Stomach (tissue), 9 donors: Measurements from ENCODE around the gene DRAP1. TPM values are rescaled to one million over a fixed set of nuclear protein-coding genes. Genes with fewer than 3 reads are reported as not detected.
A peak's percentile ranks its signal among the peaks of the same experiment; 100 is the strongest.

Source experiments
- DNase-seq, 2 donors: peaks; one replicate each; pipeline versions ENCODE4 v3.0.0 to v3.0.0-alpha.2; 2013 to 2019
- H3K27ac ChIP-seq, 5 donors: fragments of 200-600 bp in 4 of 5; sonication (generic) in 4 of 5; one replicate each; pipeline ENCODE4 v1.5.1; 2013 to 2019; ENCODE audit warnings: mild to moderate bottlenecking in 1 of 5, moderate library complexity in 1 of 5
- H3K27me3 ChIP-seq, 3 donors: fragments of 200-600 bp; sonication (generic); one replicate each; pipeline ENCODE4 v1.5.1; 2017 to 2019; ENCODE audit warnings: mixed run types in 1 of 3
- H3K36me3 ChIP-seq, 4 donors: fragments of 200-600 bp; sonication (generic); 1 replicate in 3 of 4; 2 replicates in 1 of 4; pipeline ENCODE4 v1.5.1; 2016 to 2019
- H3K4me1 ChIP-seq, 4 donors: fragments of 200-600 bp; sonication (generic); one replicate each; pipeline ENCODE4 v1.5.1; 2016 to 2019
- H3K4me3 ChIP-seq, 4 donors: fragments of 200-600 bp; sonication (generic) in 3 of 4; one replicate each; pipeline ENCODE4 v1.5.1; 2016 to 2019; ENCODE audit warnings: mild to moderate bottlenecking in 1 of 4
- H3K9me3 ChIP-seq, 4 donors: fragments of 200-600 bp; sonication (generic); one replicate each; pipeline ENCODE4 v1.5.1; 2016 to 2019
- EP300 ChIP-seq: sonication (generic); formaldehyde crosslinking; IDR thresholded peaks from one replicate; pipeline ENCODE4 v1.6.1; 2017; ENCODE audit warnings: antibody characterized with exemption
- POLR2A ChIP-seq, 4 donors: fragments of 450-650 bp; IDR thresholded peaks; one replicate each; pipeline ENCODE4 v1.6.1; 2016; ENCODE audit warnings: antibody characterized with exemption in 4 of 4, control low read depth in 2 of 4, mild to moderate bottlenecking in 1 of 4, moderate library complexity in 1 of 4
- POLR2AphosphoS5 ChIP-seq, 3 donors: sonication (generic); formaldehyde crosslinking; IDR thresholded peaks; one replicate each; pipeline ENCODE4 v1.6.1; 2016; ENCODE audit warnings: antibody characterized with exemption in 3 of 3
- WGBS, 5 donors: extraction: QIAGEN DNeasy Blood & Tissue Kit in 3 of 5; methylation state at CpG; one replicate each; pipeline versions ENCODE4 v1.1.5 to v1.1.7; 2013 to 2018; 5-methylcytosine and 5-hydroxymethylcytosine counted together
- intact Hi-C: fragments of 100-400 bp; cut with DNase I; formaldehyde crosslinking; loops from one replicate; pipeline ENCODE4 v1.15.1; 2023; ENCODE audit warnings: low total_unique reads
- polyA plus RNA-seq, 3 donors: library from polyadenylated mRNA; stranded (reverse); fragments of 200-250 nt; gene quantifications; one replicate each; pipeline ENCODE4 v1.2.3, GENCODE V29; 2013
- total RNA-seq, 5 donors: library from RNA; depleted of rRNA; stranded (reverse); fragments of >200 nt; gene quantifications; one replicate each; pipeline versions ENCODE4 v1.1.0 to v1.2.3, GENCODE V29; 2014 to 2016
- TF ChIP-seq, protein P1 (sequence below), 7 experiments: fragments of 450-650 bp in 4 of 7; fragments of 200-600 bp in 3 of 7; sonication (generic) in 3 of 7; IDR thresholded peaks; one replicate each; pipeline ENCODE4 v1.5.1; 2016 to 2019; ENCODE audit warnings: antibody characterized with exemption in 7 of 7, control low read depth in 2 of 7, mild to moderate bottlenecking in 1 of 7
- donor health status: healthy with polysubstance abuse.
- donor health status: Bipolar disorder and iron deficiency.
- donor health status: healthy.

The DRAP1 gene
- total and polyA plus RNA-seq, 8 donors = 13.3 to 133 (median 64.0) TPM

DNA sequence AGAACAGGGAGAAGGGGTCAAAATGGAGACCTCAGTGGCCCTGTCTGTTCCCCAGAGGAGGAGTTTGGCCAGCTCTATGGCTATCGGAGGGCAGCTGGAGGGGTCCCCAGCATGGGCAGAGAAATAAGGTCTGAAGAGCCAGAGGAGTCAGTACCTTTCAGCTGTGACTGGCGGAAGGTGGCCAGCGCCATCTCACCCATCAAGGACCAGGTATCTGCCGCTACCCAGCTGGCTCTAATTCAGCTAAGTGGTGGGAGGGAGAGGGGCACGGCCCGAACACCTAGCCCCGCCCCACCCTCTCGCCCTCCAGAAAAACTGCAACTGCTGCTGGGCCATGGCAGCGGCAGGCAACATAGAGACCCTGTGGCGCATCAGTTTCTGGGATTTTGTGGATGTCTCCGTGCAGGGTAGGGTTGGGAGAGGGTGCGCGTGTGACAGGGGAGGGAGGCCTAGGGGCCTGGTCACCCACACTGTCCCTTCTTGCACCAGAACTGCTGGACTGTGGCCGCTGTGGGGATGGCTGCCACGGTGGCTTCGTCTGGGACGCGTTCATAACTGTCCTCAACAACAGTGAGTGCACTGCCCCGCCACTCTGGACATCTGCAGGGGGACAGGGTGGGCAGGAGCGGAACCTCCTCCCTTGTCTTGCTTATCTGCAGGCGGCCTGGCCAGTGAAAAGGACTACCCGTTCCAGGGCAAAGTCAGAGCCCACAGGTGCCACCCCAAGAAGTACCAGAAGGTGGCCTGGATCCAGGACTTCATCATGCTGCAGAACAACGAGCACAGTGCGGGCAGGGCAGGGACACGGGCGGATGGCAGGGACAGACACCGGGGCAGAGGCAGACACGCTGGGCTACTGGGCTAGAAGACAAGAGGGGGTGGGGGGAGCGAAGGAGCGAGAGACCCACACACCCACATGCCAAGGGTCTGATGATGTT is 36.8 kb upstream of the DRAP1 start:
- H3K27ac ChIP-seq = no peak overlapping the region
- no peak overlapping the region for H3K4me3 ChIP-seq
- peaks cover 20 to 35% (median 29%) of the 10 kb centered on the region in 4 donors for H3K4me1 ChIP-seq
- no peaks in the 10 kb centered on the region for H3K27me3 ChIP-seq
- TF ChIP-seq, protein P1, sequence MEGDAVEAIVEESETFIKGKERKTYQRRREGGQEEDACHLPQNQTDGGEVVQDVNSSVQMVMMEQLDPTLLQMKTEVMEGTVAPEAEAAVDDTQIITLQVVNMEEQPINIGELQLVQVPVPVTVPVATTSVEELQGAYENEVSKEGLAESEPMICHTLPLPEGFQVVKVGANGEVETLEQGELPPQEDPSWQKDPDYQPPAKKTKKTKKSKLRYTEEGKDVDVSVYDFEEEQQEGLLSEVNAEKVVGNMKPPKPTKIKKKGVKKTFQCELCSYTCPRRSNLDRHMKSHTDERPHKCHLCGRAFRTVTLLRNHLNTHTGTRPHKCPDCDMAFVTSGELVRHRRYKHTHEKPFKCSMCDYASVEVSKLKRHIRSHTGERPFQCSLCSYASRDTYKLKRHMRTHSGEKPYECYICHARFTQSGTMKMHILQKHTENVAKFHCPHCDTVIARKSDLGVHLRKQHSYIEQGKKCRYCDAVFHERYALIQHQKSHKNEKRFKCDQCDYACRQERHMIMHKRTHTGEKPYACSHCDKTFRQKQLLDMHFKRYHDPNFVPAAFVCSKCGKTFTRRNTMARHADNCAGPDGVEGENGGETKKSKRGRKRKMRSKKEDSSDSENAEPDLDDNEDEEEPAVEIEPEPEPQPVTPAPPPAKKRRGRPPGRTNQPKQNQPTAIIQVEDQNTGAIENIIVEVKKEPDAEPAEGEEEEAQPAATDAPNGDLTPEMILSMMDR (IDR thresholded peaks at IDR 0.05) = no peak
- TF ChIP-seq POLR2A (IDR thresholded peaks at IDR 0.05) = no peak
- no peak for TF ChIP-seq EP300
- TF ChIP-seq POLR2AphosphoS5 (IDR thresholded peaks at IDR 0.05) = no peak
- peaks cover 20 to 54% (median 45%) of the 10 kb centered on the region in 4 donors for H3K36me3 ChIP-seq
- DNase-seq = no peak
- intact Hi-C loops = loop anchor here (5.0 kb wide), 1 partner anchor 80 kb away; the partner anchor contains the start of gene SART1
- no peaks in the 10 kb centered on the region for H3K9me3 ChIP-seq
- 88 to 93% (median 89%) methylated on average over 20 to 30 of the region's 30 CpGs for WGBS, 5 donors

DNA sequence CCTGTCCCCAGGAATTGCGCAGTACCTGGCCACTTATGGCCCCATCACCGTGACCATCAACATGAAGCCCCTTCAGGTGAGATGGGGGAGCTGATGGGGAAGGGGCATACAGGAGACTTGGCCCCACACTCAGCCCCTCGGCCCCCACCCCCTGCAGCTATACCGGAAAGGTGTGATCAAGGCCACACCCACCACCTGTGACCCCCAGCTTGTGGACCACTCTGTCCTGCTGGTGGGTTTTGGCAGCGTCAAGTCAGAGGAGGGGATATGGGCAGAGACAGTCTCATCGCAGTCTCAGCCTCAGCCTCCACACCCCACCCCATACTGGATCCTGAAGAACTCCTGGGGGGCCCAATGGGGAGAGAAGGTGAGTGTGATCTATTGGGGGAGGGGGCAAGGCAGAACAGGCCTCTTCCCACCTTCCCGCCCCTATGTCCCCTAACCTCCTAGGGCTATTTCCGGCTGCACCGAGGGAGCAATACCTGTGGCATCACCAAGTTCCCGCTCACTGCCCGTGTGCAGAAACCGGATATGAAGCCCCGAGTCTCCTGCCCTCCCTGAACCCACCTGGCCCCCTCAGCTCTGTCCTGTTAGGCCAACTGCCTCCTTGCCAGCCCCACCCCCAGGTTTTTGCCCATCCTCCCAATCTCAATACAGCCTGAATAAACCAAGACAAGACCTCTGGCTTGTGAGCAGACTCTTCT is 36.0 kb upstream of the DRAP1 start:
- TF ChIP-seq EP300 (no peak), POLR2AphosphoS5 (IDR thresholded peaks at IDR 0.05) (no peak), POLR2A (IDR thresholded peaks at IDR 0.05) (no peak)
- TF ChIP-seq, protein P1 (IDR thresholded peaks at IDR 0.05) = no peak
- Histone ChIP-seq H3K9me3 (no peaks in the 10 kb centered on the region), H3K27me3 (no peaks in the 10 kb centered on the region), H3K4me1 (peaks cover 25 to 41% (median 36%) of the 10 kb centered on the region in 4 donors), H3K36me3 (peaks cover 20 to 54% (median 45%) of the 10 kb centered on the region in 4 donors), H3K27ac (no peak overlapping the region), H3K4me3 (no peak overlapping the region)
- no peak for DNase-seq
- WGBS, 5 donors = 72 to 94% (median 92%) methylated on average over 5 to 13 of the region's 13 CpGs
- intact Hi-C loops = loop anchor here (5.0 kb wide), 1 partner anchor 79 kb away; the partner anchor contains the start of gene SART1

DNA sequence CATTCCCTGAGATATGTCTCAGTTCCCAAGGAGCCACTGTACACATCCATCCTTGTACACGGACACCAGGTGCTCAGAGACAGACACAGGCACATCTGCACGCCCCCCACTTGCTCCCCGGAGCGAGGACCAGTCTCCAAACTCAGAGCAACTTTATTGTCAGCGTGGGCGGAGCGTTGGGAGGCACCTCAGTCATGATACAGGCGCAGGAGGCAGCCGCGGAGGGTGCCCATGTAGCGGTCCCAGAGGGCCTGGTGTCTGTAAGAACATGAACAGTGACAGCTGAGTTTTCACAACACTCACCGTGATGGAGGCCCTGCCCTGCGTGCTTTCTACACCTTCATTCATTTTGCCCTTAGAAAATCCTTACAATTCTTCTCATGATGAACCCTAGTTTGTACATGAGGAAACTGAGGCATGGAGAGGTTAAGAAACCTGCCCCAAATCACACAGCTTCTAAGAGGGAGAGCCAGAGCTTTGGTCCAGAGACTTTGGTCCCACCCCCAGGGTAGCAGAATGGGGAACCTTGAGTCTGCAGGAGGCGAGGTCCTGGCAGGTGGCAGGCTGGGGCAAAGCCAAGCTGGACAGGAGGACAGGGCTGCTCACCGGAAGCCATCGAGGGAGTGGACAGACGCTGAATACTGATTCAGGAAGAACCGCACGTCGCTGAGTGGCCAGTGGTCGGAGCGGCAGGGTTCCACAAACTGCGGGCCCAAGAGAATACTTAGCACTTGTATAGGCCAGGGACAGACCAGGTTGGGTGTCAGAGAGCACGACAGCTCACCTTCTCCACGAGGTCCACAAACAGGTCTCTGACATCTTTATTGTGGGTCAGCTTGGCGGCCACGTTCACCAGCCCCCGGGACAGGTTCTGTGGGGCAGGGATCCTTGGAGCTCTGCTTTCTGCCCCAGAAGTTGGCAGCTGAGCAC is 35.2 kb upstream of the DRAP1 start:
- intact Hi-C loops = loop anchor here (5.0 kb wide), 1 partner anchor 78 kb away; the partner anchor contains the start of gene SART1
- Histone ChIP-seq H3K9me3 (no peaks in the 10 kb centered on the region), H3K27ac (peak overlapping the region in 1 of 5 donors; percentile 51), H3K4me3 (no peak overlapping the region), H3K4me1 (peaks cover 25 to 46% (median 40%) of the 10 kb centered on the region in 4 donors), H3K27me3 (no peaks in the 10 kb centered on the region), H3K36me3 (peaks cover 20 to 54% (median 45%) of the 10 kb centered on the region in 4 donors)
- TF ChIP-seq POLR2A (IDR thresholded peaks at IDR 0.05) = no peak
- no peak for TF ChIP-seq EP300
- TF ChIP-seq POLR2AphosphoS5 (IDR thresholded peaks at IDR 0.05) = no peak
- TF ChIP-seq, protein P1 (IDR thresholded peaks at IDR 0.05) = no peak
- DNase-seq = no peak
- 80 to 89% (median 86%) methylated on average over 27 to 28 of the region's 28 CpGs for WGBS, 5 donors
